ENCODE results near the gene DOCK9.

DOCK9 gene

GRCh38 chr13:98915563-98915962, 62.3 kb downstream of the DOCK9 start:
- no peak for DNase-seq (ENCODE audit: low read depth)
- no peak for TF ChIP-seq CTCF (conservative IDR thresholded peaks at IDR 0.05; ENCODE audit: low read depth, low read length)
- H3K4me3 ChIP-seq (ENCODE audit: low read length): no peak overlapping the region

- TF ChIP-seq CTCF (conservative IDR thresholded peaks at IDR 0.05; ENCODE audit: low read depth, low read length): no peak
- H3K4me3 ChIP-seq (ENCODE audit: low read length): no peak overlapping the region
- no peak for DNase-seq (ENCODE audit: low read depth)
Measured at GRCh38 chr13:98913741-98914140, 64.1 kb downstream of the DOCK9 start.

GRCh38 chr13:98912846-98913245, 65.0 kb downstream of the DOCK9 start:
- no peak overlapping the region for H3K4me3 ChIP-seq (ENCODE audit: low read length)
- DNase-seq (ENCODE audit: low read depth): no peak
- TF ChIP-seq CTCF (conservative IDR thresholded peaks at IDR 0.05; ENCODE audit: low read depth, low read length): no peak

- no peak for DNase-seq (ENCODE audit: low read depth)
Measured at GRCh38 chr13:98910501-98910951, 67.3 kb downstream of the DOCK9 start.

GRCh38 chr13:98909016-98909415, 68.8 kb downstream of the DOCK9 start:
- H3K4me3 ChIP-seq (ENCODE audit: low read length): no peak overlapping the region
- no peak for TF ChIP-seq CTCF (conservative IDR thresholded peaks at IDR 0.05; ENCODE audit: low read depth, low read length)
- DNase-seq (ENCODE audit: low read depth): no peak

More at GRCh38 chr13:98910501-98910951, 67.3 kb downstream of the DOCK9 start:
- TF ChIP-seq CTCF (conservative IDR thresholded peaks at IDR 0.05; ENCODE audit: low read depth, low read length): no peak
- H3K4me3 ChIP-seq (ENCODE audit: low read length): no peak overlapping the region

- H3K4me3 ChIP-seq (ENCODE audit: low read length): no peak overlapping the region
- no peak for DNase-seq (ENCODE audit: low read depth)
- TF ChIP-seq CTCF (conservative IDR thresholded peaks at IDR 0.05; ENCODE audit: low read depth, low read length): no peak
Measured at GRCh38 chr13:98906746-98907502, 70.9 kb downstream of the DOCK9 start.

GRCh38 chr13:98905199-98905598, 72.7 kb downstream of the DOCK9 start:
- no peak for TF ChIP-seq CTCF (conservative IDR thresholded peaks at IDR 0.05; ENCODE audit: low read depth, low read length)
- no peak for DNase-seq (ENCODE audit: low read depth)
- H3K4me3 ChIP-seq (ENCODE audit: low read length): no peak overlapping the region
